GM11168 (cell line): ENCODE measurements around the gene FAM184B.

Source experiments
- in situ Hi-C: fragments of 300-500 bp; cut with MboI; formaldehyde crosslinking; loops from one replicate; pipeline ENCODE4 v1.12.0; 2022; ENCODE audit warnings: low sequenced_read_pairs; ENCODE audit not compliant: unreplicated experiment

Gene FAM184B

GRCh38 chr4:17647176-17647806 is 134.1 kb downstream of the FAM184B start:
- in situ Hi-C loops, result no loop called here

- in situ Hi-C loops, result no loop called here
Observed at GRCh38 chr4:17646693-17647092, 134.7 kb downstream of the FAM184B start.

- in situ Hi-C loops, result no loop called here
Observed at GRCh38 chr4:17642398-17642783, 139.0 kb downstream of the FAM184B start.

GRCh38 chr4:17639136-17639535 is 142.3 kb downstream of the FAM184B start:
- in situ Hi-C loops, result no loop called here

- in situ Hi-C loops, result no loop called here
Observed at GRCh38 chr4:17636696-17637622, 144.5 kb downstream of the FAM184B start.

- in situ Hi-C loops, result no loop called here
Observed at GRCh38 chr4:17636341-17636695, 145.1 kb downstream of the FAM184B start.

- in situ Hi-C loops, result no loop called here
Observed at GRCh38 chr4:17635056-17635455, 146.4 kb downstream of the FAM184B start.

GRCh38 chr4:17633600-17633999 is 147.8 kb downstream of the FAM184B start:
- in situ Hi-C loops, result loop anchor here (5.0 kb wide), 1 partner anchor 86 kb away; no protein-coding TSS in a partner anchor

- in situ Hi-C loops, result loop anchor here (5.0 kb wide), 1 partner anchor 83 kb away; no protein-coding TSS in a partner anchor
Observed at GRCh38 chr4:17630228-17630627, 151.2 kb downstream of the FAM184B start.

- in situ Hi-C loops, result no loop called here
Observed at GRCh38 chr4:17624821-17625220, 156.6 kb downstream of the FAM184B start.

GRCh38 chr4:17623451-17624001 is 157.9 kb downstream of the FAM184B start:
- in situ Hi-C loops, result no loop called here

- in situ Hi-C loops, result no loop called here
Observed at GRCh38 chr4:17619416-17620105, 161.9 kb downstream of the FAM184B start.

GRCh38 chr4:17618926-17619325 is 162.5 kb downstream of the FAM184B start:
- in situ Hi-C loops, result no loop called here

- in situ Hi-C loops, result no loop called here
Observed at GRCh38 chr4:17616283-17616682, 165.1 kb downstream of the FAM184B start.

GRCh38 chr4:17614416-17615299 is 166.8 kb downstream of the FAM184B start, which contains the start of gene MED28:
Gene MED28 (plus strand): TSS chr4:17614641. CDS start chr4:17614655, 14 bp downstream.
- in situ Hi-C loops, result no loop called here

- in situ Hi-C loops, result no loop called here
Observed at GRCh38 chr4:17613761-17614415, 167.5 kb downstream of the FAM184B start.

- in situ Hi-C loops, result no loop called here
Observed at GRCh38 chr4:17605236-17605635, 176.2 kb downstream of the FAM184B start.

- in situ Hi-C loops, result no loop called here
Observed at GRCh38 chr4:17599826-17600225, 181.6 kb downstream of the FAM184B start.

- in situ Hi-C loops, result no loop called here
Observed at GRCh38 chr4:17597517-17597916, 183.9 kb downstream of the FAM184B start.
